Activated T-helper 17 cell treated with anti-CD3 and anti-CD28 coated beads, Interleukin-2, amount 50 U/mL, for 72 hours (primary cell): ENCODE data around the gene ARHGAP6. TPM values are rescaled to one million over a fixed set of nuclear protein-coding genes. Genes with fewer than 3 reads are reported as not detected.

Experiments
- ATAC-seq: fragments of 150-1000 bp; cut with Tn5 transposase; replicated peaks from 2 replicates; pipeline ENCODE4 v1.10.0; 2021; ENCODE audit warnings: mild to moderate bottlenecking, moderate library complexity
- H3K27ac Mint-ChIP-seq: one replicate; pipeline ENCODE4 v1.8.0; 2022; ENCODE audit warnings: mixed read lengths
- H3K27me3 Mint-ChIP-seq: one replicate; pipeline ENCODE4 v1.8.0; 2022; ENCODE audit warnings: mixed read lengths
- H3K36me3 Mint-ChIP-seq: one replicate; pipeline ENCODE4 v1.8.0; 2022; ENCODE audit warnings: low read depth, mild to moderate bottlenecking, mixed read lengths
- H3K4me1 Mint-ChIP-seq: one replicate; pipeline ENCODE4 v1.8.0; 2022; ENCODE audit warnings: mixed read lengths
- H3K4me3 Mint-ChIP-seq: one replicate; pipeline ENCODE4 v1.8.0; 2022; ENCODE audit warnings: mild to moderate bottlenecking, mixed read lengths
- H3K9me3 Mint-ChIP-seq: one replicate; pipeline ENCODE4 v1.8.0; 2022; ENCODE audit warnings: mixed read lengths
- total RNA-seq, 2 donors: library from RNA; stranded (reverse); gene quantifications; one replicate each; pipeline ENCODE4 v1.2.3, GENCODE V29; 2022

Gene ARHGAP6, protein sequence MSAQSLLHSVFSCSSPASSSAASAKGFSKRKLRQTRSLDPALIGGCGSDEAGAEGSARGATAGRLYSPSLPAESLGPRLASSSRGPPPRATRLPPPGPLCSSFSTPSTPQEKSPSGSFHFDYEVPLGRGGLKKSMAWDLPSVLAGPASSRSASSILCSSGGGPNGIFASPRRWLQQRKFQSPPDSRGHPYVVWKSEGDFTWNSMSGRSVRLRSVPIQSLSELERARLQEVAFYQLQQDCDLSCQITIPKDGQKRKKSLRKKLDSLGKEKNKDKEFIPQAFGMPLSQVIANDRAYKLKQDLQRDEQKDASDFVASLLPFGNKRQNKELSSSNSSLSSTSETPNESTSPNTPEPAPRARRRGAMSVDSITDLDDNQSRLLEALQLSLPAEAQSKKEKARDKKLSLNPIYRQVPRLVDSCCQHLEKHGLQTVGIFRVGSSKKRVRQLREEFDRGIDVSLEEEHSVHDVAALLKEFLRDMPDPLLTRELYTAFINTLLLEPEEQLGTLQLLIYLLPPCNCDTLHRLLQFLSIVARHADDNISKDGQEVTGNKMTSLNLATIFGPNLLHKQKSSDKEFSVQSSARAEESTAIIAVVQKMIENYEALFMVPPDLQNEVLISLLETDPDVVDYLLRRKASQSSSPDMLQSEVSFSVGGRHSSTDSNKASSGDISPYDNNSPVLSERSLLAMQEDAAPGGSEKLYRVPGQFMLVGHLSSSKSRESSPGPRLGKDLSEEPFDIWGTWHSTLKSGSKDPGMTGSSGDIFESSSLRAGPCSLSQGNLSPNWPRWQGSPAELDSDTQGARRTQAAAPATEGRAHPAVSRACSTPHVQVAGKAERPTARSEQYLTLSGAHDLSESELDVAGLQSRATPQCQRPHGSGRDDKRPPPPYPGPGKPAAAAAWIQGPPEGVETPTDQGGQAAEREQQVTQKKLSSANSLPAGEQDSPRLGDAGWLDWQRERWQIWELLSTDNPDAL (N-terminal part only)
- not detected for total RNA-seq

- Mint-ChIP-seq H3K4me1 (no peaks in the 10 kb centered on the region), H3K36me3 (no peaks in the 10 kb centered on the region), H3K27me3 (peaks cover 24% of the 10 kb centered on the region), H3K9me3 (no peaks in the 10 kb centered on the region), H3K27ac (no peak within 1 kb of the TSS), H3K4me3 (no peak within 1 kb of the TSS)
- ATAC-seq, result no peak
Measured at GRCh38 chrX:11665168-11666111, at the start of gene ARHGAP6. ARHGAP6 (minus strand) TSS chrX:11665920; CDS start chrX:11664828, 1,092 bp downstream.

DNA sequence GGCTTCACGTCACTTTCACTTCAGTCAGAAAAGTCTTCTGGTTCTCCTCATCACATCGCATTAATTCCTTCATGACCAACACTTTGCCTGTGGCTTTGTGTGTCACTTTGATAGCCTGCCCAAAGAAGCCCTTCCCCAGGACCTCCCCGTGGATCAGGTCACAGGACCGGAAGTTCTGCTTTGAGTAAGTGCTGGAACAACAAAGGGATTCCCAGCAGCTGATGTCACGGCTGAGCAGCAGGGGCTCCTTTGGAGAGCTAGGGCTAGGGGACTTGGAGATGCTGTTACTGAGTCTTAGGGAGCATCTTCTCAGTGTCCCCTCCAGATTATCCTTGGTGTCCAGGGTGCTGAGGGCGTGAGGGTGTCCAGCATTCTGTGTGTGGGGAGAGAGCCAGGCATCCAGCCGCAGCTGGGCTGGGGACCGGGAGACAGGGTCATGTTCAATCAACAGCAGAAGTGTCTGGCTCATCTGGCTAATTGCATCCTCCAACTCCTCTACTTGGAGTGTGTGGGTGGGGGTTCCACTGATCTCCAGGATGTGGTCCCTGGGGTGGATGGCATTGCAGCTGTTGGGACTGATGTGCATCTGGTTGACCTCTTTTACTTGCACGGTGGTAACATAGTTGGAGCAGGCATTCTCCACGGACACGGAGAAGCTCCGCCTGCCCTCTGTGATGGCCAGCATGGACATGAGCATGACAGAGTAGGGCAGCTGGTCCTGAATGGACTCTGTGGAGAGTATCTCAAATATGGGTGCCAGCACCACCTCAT lies 39.2 kb upstream of the ARHGAP6 start:
- Mint-ChIP-seq H3K4me3 (no peak overlapping the region), H3K36me3 (no peaks in the 10 kb centered on the region), H3K9me3 (no peaks in the 10 kb centered on the region), H3K27me3 (no peaks in the 10 kb centered on the region), H3K4me1 (no peaks in the 10 kb centered on the region), H3K27ac (no peak overlapping the region)
- ATAC-seq, result no peak

GRCh38 chrX:11703855-11704254 lies 38.1 kb upstream of the ARHGAP6 start:
- Mint-ChIP-seq H3K9me3 (no peaks in the 10 kb centered on the region), H3K4me3 (no peak overlapping the region), H3K4me1 (no peaks in the 10 kb centered on the region), H3K27ac (no peak overlapping the region), H3K36me3 (no peaks in the 10 kb centered on the region), H3K27me3 (no peaks in the 10 kb centered on the region)
- ATAC-seq, result no peak

GRCh38 chrX:11702965-11703631 lies 37.4 kb upstream of the ARHGAP6 start:
- no peaks in the 10 kb centered on the region for H3K27me3 Mint-ChIP-seq
- no peak for ATAC-seq
- no peak overlapping the region for H3K4me3 Mint-ChIP-seq
- no peaks in the 10 kb centered on the region for H3K9me3 Mint-ChIP-seq
- H3K4me1 Mint-ChIP-seq, result no peaks in the 10 kb centered on the region
- no peak overlapping the region for H3K27ac Mint-ChIP-seq
- H3K36me3 Mint-ChIP-seq, result no peaks in the 10 kb centered on the region

- no peaks in the 10 kb centered on the region for H3K4me1 Mint-ChIP-seq
- no peaks in the 10 kb centered on the region for H3K27me3 Mint-ChIP-seq
- no peaks in the 10 kb centered on the region for H3K9me3 Mint-ChIP-seq
- H3K27ac Mint-ChIP-seq, result no peak overlapping the region
- ATAC-seq, result no peak
- no peak overlapping the region for H3K4me3 Mint-ChIP-seq
- H3K36me3 Mint-ChIP-seq, result no peaks in the 10 kb centered on the region
Measured at GRCh38 chrX:11702420-11702819, 36.7 kb upstream of the ARHGAP6 start.

DNA sequence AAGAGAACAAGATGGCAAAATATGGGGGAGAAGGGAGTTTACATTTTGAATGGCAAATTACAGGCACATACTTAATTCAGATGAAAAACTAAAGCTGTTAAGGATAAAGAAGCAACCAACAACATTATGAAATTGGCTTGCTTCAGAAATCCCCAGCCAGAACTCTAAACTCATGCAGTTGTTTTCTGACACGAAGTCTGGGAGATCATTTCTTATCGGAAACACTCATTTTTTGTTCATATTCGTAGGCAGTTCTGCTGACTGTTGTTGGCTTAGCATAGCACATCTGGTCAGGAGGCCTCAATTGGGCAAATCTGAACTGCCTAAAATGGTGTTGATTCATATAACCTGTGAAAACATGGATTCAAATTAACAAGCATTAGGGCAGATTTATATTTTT lies 33.0 kb upstream of the ARHGAP6 start:
- no peaks in the 10 kb centered on the region for H3K9me3 Mint-ChIP-seq

DNA sequence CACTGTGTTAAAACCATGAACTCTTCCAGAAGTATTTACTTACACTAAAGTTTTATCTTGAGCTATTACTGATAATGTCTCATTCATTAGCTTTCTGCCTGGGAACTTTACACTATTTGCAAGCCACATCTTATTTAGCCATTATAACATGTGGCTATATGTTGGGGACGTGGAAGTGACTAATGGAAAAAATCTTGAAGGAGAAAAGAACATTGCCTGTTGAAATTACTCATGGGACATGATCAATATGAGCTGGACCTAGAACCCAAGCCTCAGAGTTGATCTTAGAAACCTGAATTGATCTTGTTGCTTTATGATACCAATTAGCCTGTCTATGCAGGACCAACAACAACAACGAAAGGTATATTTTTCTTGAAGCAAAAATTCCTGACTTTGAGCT lies 22.5 kb upstream of the ARHGAP6 start:
- no peaks in the 10 kb centered on the region for H3K4me1 Mint-ChIP-seq
- no peak overlapping the region for H3K27ac Mint-ChIP-seq
- H3K27me3 Mint-ChIP-seq, result peaks cover 16% of the 10 kb centered on the region
- no peaks in the 10 kb centered on the region for H3K9me3 Mint-ChIP-seq
- H3K36me3 Mint-ChIP-seq, result no peaks in the 10 kb centered on the region
- no peak overlapping the region for H3K4me3 Mint-ChIP-seq
- ATAC-seq, result no peak

More for the DNA sequence above, 33.0 kb upstream of the ARHGAP6 start:
- Mint-ChIP-seq H3K4me1 (no peaks in the 10 kb centered on the region), H3K27ac (no peak overlapping the region), H3K4me3 (no peak overlapping the region), H3K27me3 (peaks cover 8% of the 10 kb centered on the region), H3K36me3 (no peaks in the 10 kb centered on the region)
- ATAC-seq, result no peak

DNA sequence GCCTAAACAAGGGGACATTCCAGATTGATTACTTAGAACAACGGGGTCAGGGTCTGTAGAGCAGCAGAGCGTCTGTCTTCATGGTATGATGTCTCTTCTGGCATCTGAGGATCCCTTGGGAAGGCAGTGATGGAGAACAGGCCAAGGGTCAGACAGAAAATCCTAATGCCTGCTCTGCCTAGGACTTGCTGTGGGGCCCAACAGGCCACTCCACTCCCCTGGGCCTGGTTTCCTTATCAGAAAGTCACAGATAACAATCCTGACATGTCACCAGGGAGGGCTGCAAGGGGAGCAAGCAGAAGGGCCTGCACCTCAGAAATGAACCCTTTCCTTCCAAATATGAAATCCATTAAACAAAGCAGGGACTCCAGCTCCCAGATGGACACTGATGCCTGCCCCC lies 21.4 kb upstream of the ARHGAP6 start:
- Mint-ChIP-seq H3K4me3 (no peak overlapping the region), H3K36me3 (no peaks in the 10 kb centered on the region), H3K27ac (no peak overlapping the region), H3K4me1 (no peaks in the 10 kb centered on the region), H3K9me3 (no peaks in the 10 kb centered on the region), H3K27me3 (peaks cover 18% of the 10 kb centered on the region)
- ATAC-seq, result no peak

- no peaks in the 10 kb centered on the region for H3K4me1 Mint-ChIP-seq
- no peak overlapping the region for H3K4me3 Mint-ChIP-seq
- H3K27ac Mint-ChIP-seq, result no peak overlapping the region
- H3K9me3 Mint-ChIP-seq, result no peaks in the 10 kb centered on the region
- no peaks in the 10 kb centered on the region for H3K36me3 Mint-ChIP-seq
- no peak for ATAC-seq
- H3K27me3 Mint-ChIP-seq, result peaks cover 11% of the 10 kb centered on the region
Measured at GRCh38 chrX:11683057-11683456, 17.3 kb upstream of the ARHGAP6 start.

- H3K36me3 Mint-ChIP-seq, result no peaks in the 10 kb centered on the region
- peaks cover 6% of the 10 kb centered on the region for H3K27me3 Mint-ChIP-seq
- ATAC-seq, result no peak
- H3K9me3 Mint-ChIP-seq, result no peaks in the 10 kb centered on the region
- no peak overlapping the region for H3K27ac Mint-ChIP-seq
- no peaks in the 10 kb centered on the region for H3K4me1 Mint-ChIP-seq
- no peak overlapping the region for H3K4me3 Mint-ChIP-seq
Measured at GRCh38 chrX:11678158-11678557, 12.4 kb upstream of the ARHGAP6 start.

DNA sequence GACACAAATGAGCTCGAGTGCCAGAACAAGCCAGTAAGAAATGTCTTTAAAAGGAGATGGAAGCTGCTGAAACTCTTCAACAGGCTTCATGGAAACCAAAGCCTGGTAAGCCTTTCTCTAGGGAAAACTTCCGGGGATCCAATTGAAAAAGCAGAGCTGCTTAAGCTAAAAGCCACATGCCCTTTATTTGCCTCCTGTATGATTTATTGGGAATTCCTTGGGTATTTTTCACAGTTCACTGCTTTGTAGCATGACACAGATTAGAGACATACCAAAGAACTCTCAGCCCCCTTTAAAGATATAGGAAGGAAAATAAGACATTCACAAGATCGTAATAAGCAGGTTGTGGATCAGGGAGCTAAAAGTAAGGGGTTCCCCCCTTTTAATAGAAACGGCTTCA lies 6.5 kb upstream of the ARHGAP6 start:
- no peak for ATAC-seq
- H3K27me3 Mint-ChIP-seq, result peaks cover 26% of the 10 kb centered on the region
- H3K4me1 Mint-ChIP-seq, result no peaks in the 10 kb centered on the region
- H3K9me3 Mint-ChIP-seq, result no peaks in the 10 kb centered on the region
- no peak overlapping the region for H3K27ac Mint-ChIP-seq
- H3K4me3 Mint-ChIP-seq, result no peak overlapping the region
- no peaks in the 10 kb centered on the region for H3K36me3 Mint-ChIP-seq

DNA sequence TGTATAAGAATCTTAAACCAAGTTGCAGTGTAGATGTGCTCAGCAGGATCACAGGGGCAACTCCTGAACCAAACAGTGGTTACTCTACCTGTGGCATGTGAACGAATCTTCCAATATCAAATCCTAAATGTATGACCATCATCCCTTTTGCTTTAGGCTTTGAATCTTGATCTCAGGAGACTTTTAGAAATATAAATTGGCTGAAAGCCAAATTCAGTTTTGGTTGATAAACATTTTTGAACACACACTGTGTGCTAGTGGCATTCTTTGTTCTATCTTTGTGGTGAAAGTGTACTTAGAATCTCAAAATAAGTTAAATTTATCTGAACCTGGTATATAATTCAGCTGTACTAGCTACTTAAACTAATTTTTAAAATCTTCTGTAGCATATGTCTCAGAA lies 4.6 kb upstream of the ARHGAP6 start:
- H3K36me3 Mint-ChIP-seq, result no peaks in the 10 kb centered on the region

More for the DNA sequence above, 4.6 kb upstream of the ARHGAP6 start:
- H3K4me1 Mint-ChIP-seq, result no peaks in the 10 kb centered on the region
- H3K4me3 Mint-ChIP-seq, result no peak overlapping the region
- no peak overlapping the region for H3K27ac Mint-ChIP-seq
- ATAC-seq, result no peak
- peaks cover 29% of the 10 kb centered on the region for H3K27me3 Mint-ChIP-seq
- no peaks in the 10 kb centered on the region for H3K9me3 Mint-ChIP-seq
